BE2C (cell line): ENCODE results near the gene SPINK5.

Experiments used
- DNase-seq: peaks from one replicate; pipeline ENCODE4 v3.0.0-alpha.2; 2020
- H3K27me3 ChIP-seq: fragments of 250-450 bp; sonication (Bioruptor Pico); 2 replicates; pipeline ENCODE4 v1.5.1; 2020; ENCODE audit warnings: mild to moderate bottlenecking
- H3K36me3 ChIP-seq: fragments of 250-450 bp; sonication (Bioruptor Pico); 2 replicates; pipeline ENCODE4 v1.5.1; 2020; ENCODE audit warnings: mild to moderate bottlenecking
- H3K4me1 ChIP-seq: fragments of 250-450 bp; sonication (Bioruptor Pico); 2 replicates; pipeline ENCODE4 v1.5.1; 2020
- H3K4me3 ChIP-seq: 2 replicates; pipeline ENCODE4 v1.5.1; 2011; ENCODE audit warnings: low read depth, low read length
- H3K9me3 ChIP-seq: fragments of 250-450 bp; sonication (Bioruptor Pico); 2 replicates; pipeline ENCODE4 v1.5.1; 2020
- CTCF ChIP-seq: IDR thresholded peaks from 2 replicates; pipeline ENCODE4 v1.5.1; 2012; ENCODE audit warnings: mild to moderate bottlenecking, low read depth, low read length

SPINK5 gene

GRCh38 chr5:148162038-148162437 is 98.3 kb downstream of the SPINK5 start:
- DNase-seq, result no peak
- no peaks in the 10 kb centered on the region for H3K36me3 ChIP-seq
- peaks cover 4% of the 10 kb centered on the region; the same call in 1 of the 2 replicates for H3K27me3 ChIP-seq
- no peaks in the 10 kb centered on the region for H3K4me1 ChIP-seq
- TF ChIP-seq CTCF, result no peak
- no peak overlapping the region for H3K4me3 ChIP-seq
- peaks cover 3% of the 10 kb centered on the region; the same call in 1 of the 2 replicates for H3K9me3 ChIP-seq

- no peak for DNase-seq
- Histone ChIP-seq H3K27me3 (peaks cover 4% of the 10 kb centered on the region; the same call in 1 of the 2 replicates), H3K4me1 (no peaks in the 10 kb centered on the region), H3K36me3 (no peaks in the 10 kb centered on the region), H3K4me3 (no peak overlapping the region), H3K9me3 (peaks cover 3% of the 10 kb centered on the region; the same call in 1 of the 2 replicates)
- no peak for TF ChIP-seq CTCF
Measured at GRCh38 chr5:148163345-148163744, 99.6 kb downstream of the SPINK5 start.

GRCh38 chr5:148166550-148167283 is 102.9 kb downstream of the SPINK5 start:
- TF ChIP-seq CTCF, result no peak
- Histone ChIP-seq H3K4me3 (no peak overlapping the region), H3K27me3 (peaks cover 6% of the 10 kb centered on the region; the same call in 1 of the 2 replicates), H3K9me3 (peaks cover 3% of the 10 kb centered on the region; the same call in 1 of the 2 replicates), H3K4me1 (no peaks in the 10 kb centered on the region), H3K36me3 (no peaks in the 10 kb centered on the region)
- DNase-seq, result no peak

GRCh38 chr5:148168246-148168645 is 104.5 kb downstream of the SPINK5 start, which contains the start of gene SPINK14:
SPINK14 (plus strand) TSS chr5:148168546; CDS start chr5:148169733, 1,187 bp downstream.
- no peak within 1 kb of the TSS for H3K4me3 ChIP-seq
- peaks cover 3% of the 10 kb centered on the region; the same call in 1 of the 2 replicates for H3K9me3 ChIP-seq
- H3K27me3 ChIP-seq, result peaks cover 14% of the 10 kb centered on the region
- H3K36me3 ChIP-seq, result no peaks in the 10 kb centered on the region
- TF ChIP-seq CTCF, result no peak
- DNase-seq, result no peak
- no peaks in the 10 kb centered on the region for H3K4me1 ChIP-seq

- DNase-seq, result no peak
- Histone ChIP-seq H3K4me1 (no peaks in the 10 kb centered on the region), H3K27me3 (peaks cover 12% of the 10 kb centered on the region), H3K4me3 (no peak overlapping the region), H3K36me3 (no peaks in the 10 kb centered on the region), H3K9me3 (no peaks in the 10 kb centered on the region)
- no peak for TF ChIP-seq CTCF
Measured at GRCh38 chr5:148172377-148172776, 108.6 kb downstream of the SPINK5 start.

GRCh38 chr5:148176480-148176879 is 112.7 kb downstream of the SPINK5 start:
- no peak for TF ChIP-seq CTCF
- no peaks in the 10 kb centered on the region for H3K36me3 ChIP-seq
- H3K27me3 ChIP-seq, result peaks cover 10% of the 10 kb centered on the region
- DNase-seq, result no peak
- no peaks in the 10 kb centered on the region for H3K4me1 ChIP-seq
- no peak overlapping the region for H3K4me3 ChIP-seq
- H3K9me3 ChIP-seq, result no peaks in the 10 kb centered on the region
